ENCODE measurements around the gene DSCAML1.

DSCAML1 gene

DNA sequence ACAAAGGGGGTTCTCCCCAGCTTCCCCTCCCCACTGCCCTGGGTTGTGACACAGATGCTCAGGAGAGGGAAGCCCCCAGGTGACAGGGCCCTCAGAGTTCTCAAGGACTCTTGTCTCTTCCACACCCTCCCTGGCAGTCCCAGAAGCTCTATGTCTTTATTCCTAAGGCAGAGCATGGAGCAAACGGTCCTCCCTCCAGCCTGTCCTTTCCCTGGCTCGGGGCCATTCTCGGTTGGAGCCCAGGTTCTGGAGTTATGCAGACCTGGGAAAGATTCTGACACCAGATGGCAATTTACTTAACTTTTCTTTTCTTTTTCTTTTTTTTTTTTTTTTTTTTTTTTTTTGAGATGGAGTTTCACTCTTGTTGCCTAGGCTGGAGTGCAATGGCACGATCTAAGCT, 282.8 kb downstream of the DSCAML1 start:
- H3K4me3 ChIP-seq, result no peak overlapping the region
- intact Hi-C loops (cut with DNase I; ENCODE audit: low total_unique reads), result no loop called here
- no peak overlapping the region for H3K27ac ChIP-seq
- TF ChIP-seq, protein P1, sequence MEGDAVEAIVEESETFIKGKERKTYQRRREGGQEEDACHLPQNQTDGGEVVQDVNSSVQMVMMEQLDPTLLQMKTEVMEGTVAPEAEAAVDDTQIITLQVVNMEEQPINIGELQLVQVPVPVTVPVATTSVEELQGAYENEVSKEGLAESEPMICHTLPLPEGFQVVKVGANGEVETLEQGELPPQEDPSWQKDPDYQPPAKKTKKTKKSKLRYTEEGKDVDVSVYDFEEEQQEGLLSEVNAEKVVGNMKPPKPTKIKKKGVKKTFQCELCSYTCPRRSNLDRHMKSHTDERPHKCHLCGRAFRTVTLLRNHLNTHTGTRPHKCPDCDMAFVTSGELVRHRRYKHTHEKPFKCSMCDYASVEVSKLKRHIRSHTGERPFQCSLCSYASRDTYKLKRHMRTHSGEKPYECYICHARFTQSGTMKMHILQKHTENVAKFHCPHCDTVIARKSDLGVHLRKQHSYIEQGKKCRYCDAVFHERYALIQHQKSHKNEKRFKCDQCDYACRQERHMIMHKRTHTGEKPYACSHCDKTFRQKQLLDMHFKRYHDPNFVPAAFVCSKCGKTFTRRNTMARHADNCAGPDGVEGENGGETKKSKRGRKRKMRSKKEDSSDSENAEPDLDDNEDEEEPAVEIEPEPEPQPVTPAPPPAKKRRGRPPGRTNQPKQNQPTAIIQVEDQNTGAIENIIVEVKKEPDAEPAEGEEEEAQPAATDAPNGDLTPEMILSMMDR (IDR thresholded peaks at IDR 0.05), result no peak
- H3K4me1 ChIP-seq, result no peaks in the 10 kb centered on the region
- no peaks in the 10 kb centered on the region for H3K36me3 ChIP-seq
- peaks cover 0 to 42% of the 10 kb centered on the region in 2 donors for H3K27me3 ChIP-seq
- DNase-seq, result no peak
- H3K9me3 ChIP-seq, result no peaks in the 10 kb centered on the region

GRCh38 chr11:117513666-117514065, 283.4 kb downstream of the DSCAML1 start:
- intact Hi-C loops (cut with DNase I; ENCODE audit: low total_unique reads), result no loop called here
- TF ChIP-seq, protein P1 (IDR thresholded peaks at IDR 0.05), result no peak

DNA sequence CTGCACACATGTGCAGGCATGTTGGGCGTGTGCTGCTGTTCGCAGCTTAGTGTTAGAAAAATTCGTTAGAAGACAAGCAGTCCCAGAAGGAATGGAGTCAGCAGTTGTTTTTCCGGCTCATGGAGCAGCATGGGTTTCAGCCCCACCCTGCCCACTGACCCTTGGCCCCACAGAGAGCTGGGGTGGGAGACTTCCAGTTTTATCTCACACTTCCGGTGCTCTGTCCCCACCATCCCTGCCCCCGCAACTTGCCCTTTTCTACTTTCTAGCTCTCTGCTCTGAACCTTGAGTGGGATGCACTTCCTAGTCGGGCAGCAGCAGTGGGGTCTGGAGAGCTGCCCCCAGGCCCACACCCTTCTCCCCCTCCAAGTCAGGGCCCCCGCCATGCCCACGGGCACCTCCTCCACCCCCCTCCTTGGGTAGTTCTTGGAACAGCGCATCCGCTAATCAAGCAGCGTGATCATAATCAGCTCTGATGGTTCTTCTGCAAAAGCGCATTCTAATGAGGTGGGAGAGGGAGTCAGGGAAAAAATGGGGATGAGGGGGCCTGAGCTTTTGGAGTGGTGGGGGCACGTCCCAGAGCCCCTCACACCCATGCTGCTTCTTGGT, 285.0 kb downstream of the DSCAML1 start:
- intact Hi-C loops (cut with DNase I; ENCODE audit: low total_unique reads), result no loop called here
- TF ChIP-seq, protein P1 (IDR thresholded peaks at IDR 0.05), result no peak
- Histone ChIP-seq H3K4me1 (no peaks in the 10 kb centered on the region), H3K36me3 (no peaks in the 10 kb centered on the region), H3K27me3 (peaks cover 0 to 48% of the 10 kb centered on the region in 2 donors), H3K4me3 (no peak overlapping the region), H3K9me3 (no peaks in the 10 kb centered on the region), H3K27ac (no peak overlapping the region)
- DNase-seq, result no peak

More at GRCh38 chr11:117513666-117514065, 283.4 kb downstream of the DSCAML1 start:
- Histone ChIP-seq H3K4me1 (no peaks in the 10 kb centered on the region), H3K27me3 (peaks cover 0 to 46% of the 10 kb centered on the region in 2 donors), H3K27ac (no peak overlapping the region), H3K9me3 (no peaks in the 10 kb centered on the region), H3K36me3 (no peaks in the 10 kb centered on the region), H3K4me3 (no peak overlapping the region)
- DNase-seq, result no peak

GRCh38 chr11:117511483-117511930, 285.5 kb downstream of the DSCAML1 start:
- intact Hi-C loops (cut with DNase I; ENCODE audit: low total_unique reads), result no loop called here
- Histone ChIP-seq H3K9me3 (no peaks in the 10 kb centered on the region), H3K27ac (no peak overlapping the region), H3K36me3 (no peaks in the 10 kb centered on the region), H3K4me1 (no peaks in the 10 kb centered on the region), H3K27me3 (peaks cover 0 to 48% of the 10 kb centered on the region in 2 donors), H3K4me3 (no peak overlapping the region)
- no peak for DNase-seq
- TF ChIP-seq, protein P1 (IDR thresholded peaks at IDR 0.05), result no peak

DNA sequence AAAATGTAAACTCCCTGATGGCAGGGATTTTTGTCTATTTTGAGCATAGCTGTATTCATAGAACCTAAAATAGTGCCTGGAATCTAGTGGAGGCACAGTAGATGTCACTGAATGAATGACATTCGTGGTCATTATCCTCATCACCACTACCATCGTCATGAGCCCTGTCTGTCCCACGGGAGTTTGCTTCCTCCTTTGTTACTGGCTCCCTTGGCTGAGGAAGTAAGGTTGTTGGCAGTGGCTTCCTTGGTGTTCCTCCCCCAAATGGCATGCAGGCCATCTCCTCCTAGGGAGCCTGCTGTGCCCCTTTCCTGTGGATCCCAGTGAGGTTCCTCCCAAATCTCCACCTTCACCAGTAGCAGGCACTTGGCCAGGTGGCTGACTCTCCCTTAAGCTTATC, 286.4 kb downstream of the DSCAML1 start:
- Histone ChIP-seq H3K36me3 (no peaks in the 10 kb centered on the region), H3K27me3 (peaks cover 0 to 42% of the 10 kb centered on the region in 2 donors), H3K4me3 (no peak overlapping the region), H3K9me3 (no peaks in the 10 kb centered on the region), H3K27ac (no peak overlapping the region), H3K4me1 (no peaks in the 10 kb centered on the region)
- TF ChIP-seq, protein P1 (IDR thresholded peaks at IDR 0.05), result no peak
- no peak for DNase-seq
- intact Hi-C loops (cut with DNase I; ENCODE audit: low total_unique reads), result no loop called here
